GM18951 (cell line): ENCODE results near the gene ABCB8.

Source experiments
- POLR2A ChIP-seq: IDR thresholded peaks from 4 replicates; pipeline ENCODE4 v1.6.1; 2011; ENCODE audit warnings: mild to moderate bottlenecking; ENCODE audit not compliant: insufficient read length, insufficient read depth; ENCODE audit errors: extremely low read depth
- in situ Hi-C: fragments of 300-500 bp; cut with MboI; formaldehyde crosslinking; loops from one replicate; pipeline ENCODE4 v1.12.0; 2022; ENCODE audit warnings: low sequenced_read_pairs, mixed read lengths, inconsistent platforms; ENCODE audit not compliant: unreplicated experiment

Gene ABCB8

GRCh38 chr7:151080067-151080521 lies 51.8 kb downstream of the ABCB8 start:
- in situ Hi-C loops = no loop called here
- TF ChIP-seq POLR2A = no peak

- TF ChIP-seq POLR2A = peak; percentile 85
- in situ Hi-C loops = no loop called here
Observed at GRCh38 chr7:151080522-151081169, 52.4 kb downstream of the ABCB8 start, which contains the start of gene FASTK. Gene FASTK (minus strand): TSS chr7:151080809. CDS start chr7:151080766, 43 bp downstream.

- no peak for TF ChIP-seq POLR2A
- in situ Hi-C loops = no loop called here
Observed at GRCh38 chr7:151081170-151082101, 53.2 kb downstream of the ABCB8 start.

- in situ Hi-C loops = no loop called here
- TF ChIP-seq POLR2A = no peak
Observed at GRCh38 chr7:151082141-151083070, 54.2 kb downstream of the ABCB8 start.

- TF ChIP-seq POLR2A = peak; percentile 75
- in situ Hi-C loops = no loop called here
Observed at GRCh38 chr7:151083071-151083823, 55.0 kb downstream of the ABCB8 start, which contains the start of gene TMUB1. Gene TMUB1 (minus strand): TSS chr7:151083493. CDS start chr7:151082563, 930 bp downstream.

- in situ Hi-C loops = no loop called here
- no peak for TF ChIP-seq POLR2A
Observed at GRCh38 chr7:151083824-151084160, 55.5 kb downstream of the ABCB8 start.

- in situ Hi-C loops = no loop called here
- no peak for TF ChIP-seq POLR2A
Observed at GRCh38 chr7:151085329-151085690, 57.1 kb downstream of the ABCB8 start.

- peak; percentile 81 for TF ChIP-seq POLR2A
- in situ Hi-C loops = no loop called here
Observed at GRCh38 chr7:151085691-151086620, 57.7 kb downstream of the ABCB8 start, which contains the start of gene AGAP3. Gene AGAP3 (plus strand): TSS chr7:151086475. CDS start chr7:151086742, 267 bp downstream.

- TF ChIP-seq POLR2A = no peak
- in situ Hi-C loops = no loop called here
Observed at GRCh38 chr7:151086802-151087244, 58.6 kb downstream of the ABCB8 start.

- TF ChIP-seq POLR2A = peak; percentile 55
- in situ Hi-C loops = no loop called here
Observed at GRCh38 chr7:151087245-151088018, 59.2 kb downstream of the ABCB8 start.
